PC-9 (cell line): ENCODE data around the gene AKAP8L.

Source experiments
- EZH2 ChIP-seq: fragments of 200-600 bp; sonication (generic); IDR thresholded peaks from 2 replicates; pipeline ENCODE4 v1.8.0; 2017; ENCODE audit warnings: antibody characterized with exemption, low read depth
- TF ChIP-seq, protein P1 (sequence below): fragments of 200-600 bp; sonication (generic); conservative IDR thresholded peaks from 2 replicates; pipeline ENCODE4 v1.6.1; 2017; ENCODE audit warnings: mixed run types, antibody characterized with exemption, mild to moderate bottlenecking, moderate library complexity

DNA sequence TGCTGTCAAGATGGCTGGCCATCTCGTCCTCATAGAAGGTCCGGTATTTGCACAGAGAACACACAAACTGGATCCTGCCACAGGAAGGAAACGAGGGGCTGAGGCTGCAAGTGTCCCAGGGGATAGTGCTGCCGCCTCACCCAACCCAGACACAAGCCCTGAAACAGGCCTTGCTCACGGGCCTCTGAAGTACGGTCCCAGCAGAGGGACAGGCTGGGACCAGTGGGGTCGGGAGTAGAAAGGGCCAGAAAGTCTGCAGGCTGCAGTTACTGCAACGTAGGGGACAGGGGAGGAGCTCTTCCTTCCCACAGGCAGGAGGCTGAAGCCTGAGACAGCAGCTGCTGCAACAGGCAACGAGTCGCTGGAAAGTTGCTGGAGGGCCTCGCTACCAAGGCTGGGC is 21.0 kb downstream of the AKAP8L start:
- TF ChIP-seq, protein P1, sequence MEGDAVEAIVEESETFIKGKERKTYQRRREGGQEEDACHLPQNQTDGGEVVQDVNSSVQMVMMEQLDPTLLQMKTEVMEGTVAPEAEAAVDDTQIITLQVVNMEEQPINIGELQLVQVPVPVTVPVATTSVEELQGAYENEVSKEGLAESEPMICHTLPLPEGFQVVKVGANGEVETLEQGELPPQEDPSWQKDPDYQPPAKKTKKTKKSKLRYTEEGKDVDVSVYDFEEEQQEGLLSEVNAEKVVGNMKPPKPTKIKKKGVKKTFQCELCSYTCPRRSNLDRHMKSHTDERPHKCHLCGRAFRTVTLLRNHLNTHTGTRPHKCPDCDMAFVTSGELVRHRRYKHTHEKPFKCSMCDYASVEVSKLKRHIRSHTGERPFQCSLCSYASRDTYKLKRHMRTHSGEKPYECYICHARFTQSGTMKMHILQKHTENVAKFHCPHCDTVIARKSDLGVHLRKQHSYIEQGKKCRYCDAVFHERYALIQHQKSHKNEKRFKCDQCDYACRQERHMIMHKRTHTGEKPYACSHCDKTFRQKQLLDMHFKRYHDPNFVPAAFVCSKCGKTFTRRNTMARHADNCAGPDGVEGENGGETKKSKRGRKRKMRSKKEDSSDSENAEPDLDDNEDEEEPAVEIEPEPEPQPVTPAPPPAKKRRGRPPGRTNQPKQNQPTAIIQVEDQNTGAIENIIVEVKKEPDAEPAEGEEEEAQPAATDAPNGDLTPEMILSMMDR: no peak
- TF ChIP-seq EZH2: no peak
